HCT116 (cell line): Measurements from ENCODE around the gene ZNF497. TPM values are rescaled to one million over a fixed set of nuclear protein-coding genes. Genes with fewer than 3 reads are reported as not detected.

Experiments used
- CBX3 ChIP-seq: IDR thresholded peaks from 2 replicates; pipeline ENCODE4 v1.6.1; 2012; ENCODE audit warnings: low read depth
- CEBPB ChIP-seq: IDR thresholded peaks from 2 replicates; pipeline ENCODE4 v1.6.1; 2012; ENCODE audit warnings: low read depth
- CTCF ChIP-seq, 3 experiments: fragments of 200-600 bp in 1 of 3; sonication (generic) in 1 of 3; IDR thresholded peaks in 2 of 3; conservative IDR thresholded peaks in 1 of 3; 2 replicates each; pipeline ENCODE4 v1.5.1; 2012 to 2017; ENCODE audit warnings: low read depth in 2 of 3, low read length in 2 of 3, antibody characterized with exemption in 1 of 3, borderline replicate concordance in 1 of 3, control low read depth in 1 of 3, mild to moderate bottlenecking in 1 of 3, mixed read lengths in 1 of 3, mixed run types in 1 of 3, moderate library complexity in 1 of 3; ENCODE audit not compliant: insufficient read depth in 1 of 3
- EZH2 ChIP-seq: fragments of 200-600 bp; sonication (generic); IDR thresholded peaks from 2 replicates; pipeline ENCODE4 v1.6.1; 2017; ENCODE audit warnings: antibody characterized with exemption, mixed run types
- FOSL1 ChIP-seq: IDR thresholded peaks from 2 replicates; pipeline ENCODE4 v1.6.1; 2012; ENCODE audit warnings: low read depth
- JUND ChIP-seq: IDR thresholded peaks from 2 replicates; pipeline ENCODE4 v1.6.1; 2012
- SIN3A ChIP-seq: IDR thresholded peaks from 2 replicates; pipeline ENCODE4 v1.6.1; 2012; ENCODE audit warnings: low read depth
- TCF7L2 ChIP-seq: IDR thresholded peaks from 2 replicates; pipeline ENCODE4 v1.7.0; 2011; ENCODE audit warnings: borderline replicate concordance, inconsistent platforms; ENCODE audit not compliant: insufficient read depth, insufficient read length; ENCODE audit errors: extremely low read depth
- total RNA-seq: library from RNA; stranded (reverse); gene quantifications from one replicate; pipeline ENCODE4 v1.2.1, GENCODE V29; 2021; ENCODE audit not compliant: unreplicated experiment
- TF ChIP-seq, protein P1 (sequence below): IDR thresholded peaks from 2 replicates; pipeline ENCODE4 v1.6.1; 2011; ENCODE audit warnings: mild to moderate bottlenecking, low read length, moderate library complexity; ENCODE audit not compliant: insufficient replicate concordance; ENCODE audit errors: extremely low read depth

Gene ZNF497
- total RNA-seq, 1 experiment from 2014 or later, result 5.1 TPM

GRCh38 chr19:58386576-58387337 lies 24.2 kb upstream of the ZNF497 start, which contains the start of gene RPS5 (continued):
- no peak for TF ChIP-seq CBX3
- TF ChIP-seq EZH2, result no peak
- no peak for TF ChIP-seq CEBPB
- TF ChIP-seq TCF7L2, result peak; percentile 52
- TF ChIP-seq, protein P1, sequence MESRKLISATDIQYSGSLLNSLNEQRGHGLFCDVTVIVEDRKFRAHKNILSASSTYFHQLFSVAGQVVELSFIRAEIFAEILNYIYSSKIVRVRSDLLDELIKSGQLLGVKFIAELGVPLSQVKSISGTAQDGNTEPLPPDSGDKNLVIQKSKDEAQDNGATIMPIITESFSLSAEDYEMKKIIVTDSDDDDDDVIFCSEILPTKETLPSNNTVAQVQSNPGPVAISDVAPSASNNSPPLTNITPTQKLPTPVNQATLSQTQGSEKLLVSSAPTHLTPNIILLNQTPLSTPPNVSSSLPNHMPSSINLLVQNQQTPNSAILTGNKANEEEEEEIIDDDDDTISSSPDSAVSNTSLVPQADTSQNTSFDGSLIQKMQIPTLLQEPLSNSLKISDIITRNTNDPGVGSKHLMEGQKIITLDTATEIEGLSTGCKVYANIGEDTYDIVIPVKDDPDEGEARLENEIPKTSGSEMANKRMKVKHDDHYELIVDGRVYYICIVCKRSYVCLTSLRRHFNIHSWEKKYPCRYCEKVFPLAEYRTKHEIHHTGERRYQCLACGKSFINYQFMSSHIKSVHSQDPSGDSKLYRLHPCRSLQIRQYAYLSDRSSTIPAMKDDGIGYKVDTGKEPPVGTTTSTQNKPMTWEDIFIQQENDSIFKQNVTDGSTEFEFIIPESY, result no peak
- TF ChIP-seq SIN3A, result peak; percentile 94
- no peak for TF ChIP-seq FOSL1
- no peak for TF ChIP-seq JUND
- TF ChIP-seq CTCF (IDR thresholded peaks at IDR 0.05 in 2 of 3, conservative IDR thresholded peaks at IDR 0.05 in 1 of 3; ENCODE audit: borderline replicate concordance in 1 of 3, insufficient read depth in 1 of 3, low read depth in 2 of 3, low read length in 2 of 3), result no peak
